Activated CD4-positive, alpha-beta T cell treated with anti-CD3 and anti-CD28 coated beads, Interleukin-2, amount 10 ng/mL, durations not matched to agents 24 days and 14 days (primary cell): Measurements from ENCODE around the gene MRPL42. TPM values are rescaled to one million over a fixed set of nuclear protein-coding genes. Genes with fewer than 3 reads are reported as not detected.
A peak's percentile ranks its signal among the peaks of the same experiment; 100 is the strongest.

Experiments
- DNase-seq: peaks from one replicate; pipeline ENCODE4 v3.0.0; 2022
- H3K27ac Mint-ChIP-seq: one replicate; pipeline ENCODE4 v1.8.0; 2022; ENCODE audit warnings: mild to moderate bottlenecking, mixed read lengths
- H3K27me3 Mint-ChIP-seq: one replicate; pipeline ENCODE4 v1.8.0; 2022; ENCODE audit warnings: mixed read lengths
- H3K36me3 Mint-ChIP-seq: one replicate; pipeline ENCODE4 v1.8.0; 2022; ENCODE audit warnings: low read depth, mild to moderate bottlenecking, mixed read lengths
- H3K4me1 Mint-ChIP-seq: one replicate; pipeline ENCODE4 v1.8.0; 2021; ENCODE audit warnings: mixed read lengths
- H3K4me3 Mint-ChIP-seq: one replicate; pipeline ENCODE4 v1.8.0; 2022; ENCODE audit warnings: mild to moderate bottlenecking, moderate library complexity, mixed read lengths
- H3K9me3 Mint-ChIP-seq: one replicate; pipeline ENCODE4 v1.8.0; 2021; ENCODE audit warnings: mixed read lengths
- intact Hi-C: fragments of 100-400 bp; cut with micrococcal nuclease; formaldehyde crosslinking; loops from one replicate; pipeline ENCODE4 v1.15.1; 2023
- total RNA-seq: library from RNA; stranded (reverse); gene quantifications from 2 replicates; pipeline ENCODE4 v1.2.3, GENCODE V29; 2022

MRPL42 gene
- total RNA-seq, 1 donor from 2014 or later, result 92.4 TPM

GRCh38 chr12:93524386-93525133 lies 57.2 kb downstream of the MRPL42 start:
- Mint-ChIP-seq H3K9me3 (peaks cover 2% of the 10 kb centered on the region), H3K4me1 (peaks cover 4% of the 10 kb centered on the region), H3K36me3 (peaks cover 1% of the 10 kb centered on the region), H3K27me3 (peaks cover 2% of the 10 kb centered on the region), H3K4me3 (no peak overlapping the region), H3K27ac (no peak overlapping the region)
- DNase-seq, result no peak
- intact Hi-C loops, result no loop called here

- Mint-ChIP-seq H3K4me1 (peaks cover 15% of the 10 kb centered on the region), H3K4me3 (no peak overlapping the region)
- intact Hi-C loops, result no loop called here
Measured at GRCh38 chr12:93526786-93527428, 59.6 kb downstream of the MRPL42 start.

GRCh38 chr12:93530358-93530757 lies 63.0 kb downstream of the MRPL42 start:
- H3K9me3 Mint-ChIP-seq, result peaks cover 7% of the 10 kb centered on the region
- peak overlapping the region; percentile 9 for H3K4me3 Mint-ChIP-seq
- intact Hi-C loops, result no loop called here
- H3K27me3 Mint-ChIP-seq, result peaks cover 2% of the 10 kb centered on the region
- peaks cover 3% of the 10 kb centered on the region for H3K36me3 Mint-ChIP-seq
- DNase-seq, result peak; percentile 62
- peaks cover 17% of the 10 kb centered on the region for H3K4me1 Mint-ChIP-seq
- H3K27ac Mint-ChIP-seq, result peak overlapping the region; percentile 15

More at GRCh38 chr12:93526786-93527428, 59.6 kb downstream of the MRPL42 start:
- DNase-seq, result no peak
- Mint-ChIP-seq H3K27me3 (peaks cover 2% of the 10 kb centered on the region), H3K27ac (no peak overlapping the region), H3K9me3 (peaks cover 4% of the 10 kb centered on the region), H3K36me3 (peaks cover 2% of the 10 kb centered on the region)

GRCh38 chr12:93533310-93533709 lies 66.0 kb downstream of the MRPL42 start:
- H3K9me3 Mint-ChIP-seq, result peaks cover 7% of the 10 kb centered on the region

DNA sequence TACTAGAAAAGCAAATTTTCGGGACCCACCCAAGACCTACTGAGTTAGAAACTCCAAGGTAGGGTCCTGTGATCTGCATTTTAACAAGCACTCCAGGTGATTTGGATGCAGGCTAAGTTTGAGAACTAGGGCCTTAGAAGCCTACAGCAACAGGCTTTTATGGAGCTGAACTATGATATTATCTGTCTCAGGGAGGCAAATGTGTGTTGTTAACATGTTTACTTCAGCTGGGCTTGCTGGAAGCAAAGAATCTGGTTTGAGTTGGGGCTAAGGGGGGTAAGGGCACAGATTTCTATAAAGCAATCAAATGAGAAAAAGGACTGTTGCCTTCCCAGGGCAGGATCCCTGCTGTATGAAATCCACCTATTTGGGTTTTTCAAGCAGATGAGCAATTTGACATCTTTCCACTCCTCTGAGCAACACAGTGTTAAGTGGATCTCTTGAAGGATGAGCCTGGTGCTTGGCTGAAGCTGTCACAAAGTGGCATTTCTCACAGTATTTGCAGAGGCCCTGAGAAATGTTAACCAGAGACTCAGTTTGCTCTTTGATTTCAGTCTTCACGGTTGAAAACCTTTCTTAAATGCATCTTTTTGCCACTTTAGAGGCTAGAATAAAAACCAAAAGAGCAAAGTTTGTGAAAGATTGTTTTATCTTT lies 68.9 kb downstream of the MRPL42 start:
- H3K4me3 Mint-ChIP-seq, result no peak overlapping the region
- no peaks in the 10 kb centered on the region for H3K27me3 Mint-ChIP-seq
- H3K27ac Mint-ChIP-seq, result no peak overlapping the region
- intact Hi-C loops, result no loop called here
- H3K36me3 Mint-ChIP-seq, result peaks cover 3% of the 10 kb centered on the region
- no peak for DNase-seq
- H3K9me3 Mint-ChIP-seq, result peaks cover 7% of the 10 kb centered on the region
- peaks cover 24% of the 10 kb centered on the region for H3K4me1 Mint-ChIP-seq

More at GRCh38 chr12:93533310-93533709, 66.0 kb downstream of the MRPL42 start:
- intact Hi-C loops, result no loop called here
- peaks cover 3% of the 10 kb centered on the region for H3K36me3 Mint-ChIP-seq
- H3K4me3 Mint-ChIP-seq, result no peak overlapping the region
- peaks cover 22% of the 10 kb centered on the region for H3K4me1 Mint-ChIP-seq
- H3K27ac Mint-ChIP-seq, result no peak overlapping the region
- H3K27me3 Mint-ChIP-seq, result no peaks in the 10 kb centered on the region
- no peak for DNase-seq

- peaks cover 31% of the 10 kb centered on the region for H3K4me1 Mint-ChIP-seq
- no peak for DNase-seq
- peaks cover 7% of the 10 kb centered on the region for H3K9me3 Mint-ChIP-seq
- no peak overlapping the region for H3K27ac Mint-ChIP-seq
- intact Hi-C loops, result no loop called here
- H3K4me3 Mint-ChIP-seq, result no peak overlapping the region
- no peaks in the 10 kb centered on the region for H3K27me3 Mint-ChIP-seq
- peaks cover 3% of the 10 kb centered on the region for H3K36me3 Mint-ChIP-seq
Measured at GRCh38 chr12:93536766-93537488, 69.6 kb downstream of the MRPL42 start.

DNA sequence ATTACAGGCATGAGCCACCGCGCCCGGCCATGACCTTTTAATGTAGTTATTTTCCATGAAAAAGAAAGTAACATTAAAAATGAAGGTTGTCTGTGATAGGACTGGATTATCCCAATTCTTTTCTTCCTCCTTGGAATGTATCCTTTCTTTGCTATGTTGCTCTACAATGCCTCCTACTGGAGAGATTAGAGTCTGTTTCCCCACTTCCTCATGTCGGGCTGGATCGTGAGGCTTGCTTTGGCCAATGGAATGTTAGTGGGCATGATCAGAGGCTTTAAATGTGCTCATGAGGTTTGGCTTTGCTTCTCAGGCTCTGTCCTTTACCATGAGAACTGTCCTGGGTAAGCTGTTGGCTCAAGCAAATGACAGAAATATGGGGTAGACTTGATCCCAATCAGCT lies 70.5 kb downstream of the MRPL42 start:
- Mint-ChIP-seq H3K36me3 (peaks cover 3% of the 10 kb centered on the region), H3K4me3 (no peak overlapping the region), H3K27ac (no peak overlapping the region), H3K27me3 (no peaks in the 10 kb centered on the region), H3K4me1 (peaks cover 33% of the 10 kb centered on the region), H3K9me3 (peaks cover 7% of the 10 kb centered on the region)
- no peak for DNase-seq
- intact Hi-C loops, result no loop called here

DNA sequence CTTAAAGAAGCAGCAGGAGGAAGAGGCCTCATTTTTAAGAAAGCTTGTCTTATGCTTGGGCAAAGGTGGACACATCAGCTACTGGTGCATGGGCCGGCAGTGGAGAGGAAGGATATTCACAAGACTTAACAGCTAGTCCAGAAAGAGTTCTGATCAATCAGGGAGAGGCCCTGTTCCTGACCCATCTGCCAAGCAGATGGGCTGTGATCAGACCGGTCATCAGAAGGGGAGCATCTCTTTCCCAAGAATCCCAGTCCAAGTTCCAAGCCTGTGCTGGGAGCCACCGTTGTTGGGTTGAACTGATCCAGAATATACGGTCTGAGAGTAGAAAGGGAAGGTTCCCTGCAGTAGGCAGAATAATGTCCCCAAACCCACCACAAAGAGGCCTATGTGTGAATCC lies 72.5 kb downstream of the MRPL42 start:
- DNase-seq, result no peak
- Mint-ChIP-seq H3K27ac (no peak overlapping the region), H3K4me3 (no peak overlapping the region), H3K27me3 (no peaks in the 10 kb centered on the region), H3K4me1 (peaks cover 37% of the 10 kb centered on the region), H3K9me3 (peaks cover 7% of the 10 kb centered on the region), H3K36me3 (peaks cover 15% of the 10 kb centered on the region)
- intact Hi-C loops, result no loop called here

DNA sequence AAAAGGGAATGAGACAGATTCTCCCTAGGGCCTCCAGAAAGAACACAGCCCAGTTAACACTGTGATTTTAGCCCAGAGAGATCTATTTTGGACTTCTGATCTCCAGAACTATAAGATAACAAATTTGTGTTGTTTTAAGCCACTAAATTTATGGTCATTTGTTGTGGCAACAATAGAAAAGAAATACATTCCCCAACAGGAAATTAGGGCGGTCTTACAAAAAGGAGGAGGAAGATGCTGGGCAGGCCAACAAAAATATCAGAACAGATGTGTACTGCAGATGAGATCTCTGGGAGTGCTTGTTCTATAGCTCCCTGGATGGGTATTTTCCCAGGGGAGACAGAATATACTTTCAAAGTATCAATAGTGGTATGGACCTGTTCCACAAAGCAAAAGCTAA lies 73.2 kb downstream of the MRPL42 start:
- H3K36me3 Mint-ChIP-seq, result peaks cover 17% of the 10 kb centered on the region
- intact Hi-C loops, result no loop called here
- H3K4me3 Mint-ChIP-seq, result no peak overlapping the region

DNA sequence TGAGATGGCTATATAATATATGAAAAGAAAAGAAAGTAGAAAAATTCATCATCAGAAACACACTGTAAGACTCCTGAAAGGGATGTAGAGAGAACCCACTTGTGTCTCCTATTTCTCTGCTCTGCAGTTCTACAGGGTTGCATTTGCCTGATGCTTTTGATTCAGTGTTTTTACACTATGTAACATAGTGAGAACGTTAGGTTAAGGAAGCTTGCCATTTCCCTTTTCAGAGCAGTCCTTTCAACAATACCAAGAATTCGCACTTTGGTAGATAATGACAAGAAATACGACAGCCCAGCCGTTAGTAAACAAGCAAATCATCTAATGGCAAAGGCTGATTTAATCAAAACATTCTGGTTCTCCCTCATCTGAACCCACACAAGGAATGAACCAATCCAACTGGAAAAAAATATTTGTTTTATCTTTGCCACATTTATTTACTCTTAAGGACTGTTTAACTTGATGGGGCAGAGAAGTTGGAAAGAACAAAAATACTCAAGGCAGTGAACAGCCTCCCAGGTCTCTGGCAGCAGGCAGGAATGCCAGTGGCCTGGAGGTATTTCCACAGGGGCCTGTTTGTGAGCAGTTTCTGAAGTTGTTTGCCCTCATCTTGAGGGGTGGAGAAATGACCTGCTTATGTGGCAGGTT lies 74.4 kb downstream of the MRPL42 start:
- H3K4me3 Mint-ChIP-seq, result peak overlapping the region; percentile 49
- peaks cover 39% of the 10 kb centered on the region for H3K4me1 Mint-ChIP-seq
- no peaks in the 10 kb centered on the region for H3K27me3 Mint-ChIP-seq
- intact Hi-C loops, result no loop called here
- H3K36me3 Mint-ChIP-seq, result peaks cover 17% of the 10 kb centered on the region
- H3K9me3 Mint-ChIP-seq, result peaks cover 3% of the 10 kb centered on the region
- H3K27ac Mint-ChIP-seq, result peak overlapping the region; percentile 78
- no peak for DNase-seq

More for the DNA sequence above, 73.2 kb downstream of the MRPL42 start:
- Mint-ChIP-seq H3K9me3 (peaks cover 3% of the 10 kb centered on the region), H3K4me1 (peaks cover 40% of the 10 kb centered on the region), H3K27ac (no peak overlapping the region), H3K27me3 (no peaks in the 10 kb centered on the region)
- DNase-seq, result no peak

DNA sequence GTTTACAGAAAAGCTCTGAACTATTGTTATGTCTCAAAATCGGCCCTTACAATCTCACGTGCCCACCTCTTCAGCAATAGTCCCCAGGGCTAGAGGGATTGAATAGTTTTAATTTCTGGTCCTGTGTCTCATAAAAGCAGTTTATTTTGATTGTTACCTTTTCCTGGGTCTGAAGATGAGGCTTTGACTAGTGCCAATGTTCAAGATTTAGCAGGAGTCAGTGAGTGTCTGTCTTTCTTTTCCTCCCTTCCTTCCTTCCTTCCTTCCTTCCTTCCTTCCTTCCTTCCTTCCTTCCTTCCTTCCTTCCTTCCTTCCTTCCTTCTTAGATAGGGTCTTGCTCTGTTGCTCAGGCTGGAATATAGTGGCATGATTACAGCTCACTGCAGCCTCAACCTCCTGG lies 80.5 kb downstream of the MRPL42 start:
- DNase-seq, result no peak
- Mint-ChIP-seq H3K27me3 (no peaks in the 10 kb centered on the region), H3K27ac (no peak overlapping the region), H3K9me3 (no peaks in the 10 kb centered on the region), H3K36me3 (peaks cover 17% of the 10 kb centered on the region), H3K4me1 (peaks cover 11% of the 10 kb centered on the region), H3K4me3 (no peak overlapping the region)
- intact Hi-C loops, result no loop called here

GRCh38 chr12:93549174-93549573 lies 81.9 kb downstream of the MRPL42 start:
- intact Hi-C loops, result no loop called here
- no peaks in the 10 kb centered on the region for H3K9me3 Mint-ChIP-seq

More at GRCh38 chr12:93549174-93549573, 81.9 kb downstream of the MRPL42 start:
- H3K4me1 Mint-ChIP-seq, result peaks cover 5% of the 10 kb centered on the region
- DNase-seq, result peak; percentile 27
- no peak overlapping the region for H3K27ac Mint-ChIP-seq
- no peaks in the 10 kb centered on the region for H3K27me3 Mint-ChIP-seq
- H3K36me3 Mint-ChIP-seq, result peaks cover 10% of the 10 kb centered on the region
- H3K4me3 Mint-ChIP-seq, result no peak overlapping the region
